Measurements from ENCODE around the gene RYR3. TPM values are rescaled to one million over a fixed set of nuclear protein-coding genes. Genes with fewer than 3 reads are reported as not detected.
A peak's percentile ranks its signal among the peaks of the same experiment; 100 is the strongest.

The RYR3 gene
- total RNA-seq, 1 donor from 2014 or later: 7.4 TPM

GRCh38 chr15:33639978-33640377 is 329.2 kb downstream of the RYR3 start:
- H3K36me3 Mint-ChIP-seq (ENCODE audit: unreplicated experiment): peaks cover 5% of the 10 kb centered on the region
- peak overlapping the region; percentile 49 for H3K27ac Mint-ChIP-seq (ENCODE audit: unreplicated experiment)
- H3K4me3 Mint-ChIP-seq (ENCODE audit: unreplicated experiment): no peak overlapping the region
- no peak for TF ChIP-seq CTCF (IDR thresholded peaks at IDR 0.05; ENCODE audit: partially characterized antibody, unreplicated experiment)
- peaks cover 3% of the 10 kb centered on the region for H3K9me3 Mint-ChIP-seq (ENCODE audit: unreplicated experiment)
- DNase-seq: peak; percentile 30
- peaks cover 22% of the 10 kb centered on the region for H3K4me1 Mint-ChIP-seq (ENCODE audit: low read depth, unreplicated experiment)
- no peaks in the 10 kb centered on the region for H3K27me3 Mint-ChIP-seq (ENCODE audit: unreplicated experiment)

GRCh38 chr15:33641069-33641468 is 330.3 kb downstream of the RYR3 start:
- H3K9me3 Mint-ChIP-seq (ENCODE audit: unreplicated experiment): peaks cover 3% of the 10 kb centered on the region
- peaks cover 22% of the 10 kb centered on the region for H3K4me1 Mint-ChIP-seq (ENCODE audit: low read depth, unreplicated experiment)
- H3K36me3 Mint-ChIP-seq (ENCODE audit: unreplicated experiment): no peaks in the 10 kb centered on the region
- TF ChIP-seq CTCF (IDR thresholded peaks at IDR 0.05; ENCODE audit: partially characterized antibody, unreplicated experiment): no peak
- no peak overlapping the region for H3K4me3 Mint-ChIP-seq (ENCODE audit: unreplicated experiment)
- H3K27me3 Mint-ChIP-seq (ENCODE audit: unreplicated experiment): no peaks in the 10 kb centered on the region
- H3K27ac Mint-ChIP-seq (ENCODE audit: unreplicated experiment): no peak overlapping the region
- no peak for DNase-seq

- Mint-ChIP-seq H3K27me3 (ENCODE audit: unreplicated experiment) (no peaks in the 10 kb centered on the region), H3K27ac (ENCODE audit: unreplicated experiment) (no peak overlapping the region), H3K4me1 (ENCODE audit: low read depth, unreplicated experiment) (peaks cover 22% of the 10 kb centered on the region), H3K9me3 (ENCODE audit: unreplicated experiment) (no peaks in the 10 kb centered on the region), H3K36me3 (ENCODE audit: unreplicated experiment) (no peaks in the 10 kb centered on the region), H3K4me3 (ENCODE audit: unreplicated experiment) (no peak overlapping the region)
- no peak for DNase-seq
- no peak for TF ChIP-seq CTCF (IDR thresholded peaks at IDR 0.05; ENCODE audit: partially characterized antibody, unreplicated experiment)
Observed at GRCh38 chr15:33644304-33644703, 333.5 kb downstream of the RYR3 start.

GRCh38 chr15:33646744-33647143 is 336.0 kb downstream of the RYR3 start:
- Mint-ChIP-seq H3K36me3 (ENCODE audit: unreplicated experiment) (no peaks in the 10 kb centered on the region), H3K27me3 (ENCODE audit: unreplicated experiment) (no peaks in the 10 kb centered on the region), H3K4me1 (ENCODE audit: low read depth, unreplicated experiment) (peaks cover 3% of the 10 kb centered on the region), H3K4me3 (ENCODE audit: unreplicated experiment) (no peak overlapping the region), H3K27ac (ENCODE audit: unreplicated experiment) (no peak overlapping the region), H3K9me3 (ENCODE audit: unreplicated experiment) (no peaks in the 10 kb centered on the region)
- no peak for TF ChIP-seq CTCF (IDR thresholded peaks at IDR 0.05; ENCODE audit: partially characterized antibody, unreplicated experiment)
- DNase-seq: no peak

GRCh38 chr15:33649217-33649933 is 338.6 kb downstream of the RYR3 start:
- Mint-ChIP-seq H3K9me3 (ENCODE audit: unreplicated experiment) (no peaks in the 10 kb centered on the region), H3K4me1 (ENCODE audit: low read depth, unreplicated experiment) (no peaks in the 10 kb centered on the region), H3K36me3 (ENCODE audit: unreplicated experiment) (no peaks in the 10 kb centered on the region), H3K27me3 (ENCODE audit: unreplicated experiment) (peaks cover 1% of the 10 kb centered on the region), H3K27ac (ENCODE audit: unreplicated experiment) (no peak overlapping the region), H3K4me3 (ENCODE audit: unreplicated experiment) (no peak overlapping the region)
- DNase-seq: no peak
- TF ChIP-seq CTCF (IDR thresholded peaks at IDR 0.05; ENCODE audit: partially characterized antibody, unreplicated experiment): no peak
